Measurements from ENCODE around the gene KCND2. TPM values are rescaled to one million over a fixed set of nuclear protein-coding genes. Genes with fewer than 3 reads are reported as not detected.
A peak's percentile ranks its signal among the peaks of the same experiment; 100 is the strongest.

KCND2 gene
- total and polyA plus RNA-seq, 2 of the 8 experiments (the other 6 are each of a cell fraction or from before 2014, with no cell fraction given): 4.6 to 7.7 TPM

- TF ChIP-seq SAP30 (IDR thresholded peaks at IDR 0.05; ENCODE audit: insufficient read depth, insufficient replicate concordance, low read length): peak; percentile 22
- TF ChIP-seq MAFK (IDR thresholded peaks at IDR 0.05; ENCODE audit: low read depth, low read length): no peak
- peak in 1 of 2 experiments; percentile 80; a peak in 2 of 4 replicates for TF ChIP-seq SIN3A (conservative IDR thresholded peaks at IDR 0.05 in 1 of 2, IDR thresholded peaks at IDR 0.05 in 1 of 2; ENCODE audit: low read depth in 1 of 2, low read length in 2 of 2)
These were observed 714 bp upstream of the KCND2 start (continued) for GRCh38 chr7:120272261-120272660.
